ENCODE data around the gene IGSF5. TPM values are rescaled to one million over a fixed set of nuclear protein-coding genes. Genes with fewer than 3 reads are reported as not detected.

IGSF5 gene
- total and polyA plus RNA-seq, 2 of the 4 experiments (the other 2 are of a cell fraction): not detected

- no peak overlapping the region for H3K4me3 ChIP-seq (ENCODE audit: insufficient read depth, low read depth, low read length)
- H2BK5ac ChIP-seq (ENCODE audit: low read depth, low read length, poor library complexity, severe bottlenecking): no peak overlapping the region
- H3K4me1 ChIP-seq (ENCODE audit: control insufficient read depth, insufficient read depth, low read length): no peaks in the 10 kb centered on the region
- H4K91ac ChIP-seq (ENCODE audit: insufficient read depth, low read depth, low read length): no peak overlapping the region
- in situ Hi-C loops (cut with MboI; ENCODE audit: low sequenced_read_pairs): no loop called here
- no peak overlapping the region for H4K5ac ChIP-seq (ENCODE audit: low read depth, low read length)
- H3K9me1 ChIP-seq (ENCODE audit: insufficient read depth, low read length): no peaks in the 10 kb centered on the region
- no peak overlapping the region for H2AK5ac ChIP-seq (ENCODE audit: low read depth, low read length)
- no peak overlapping the region for H3K27ac ChIP-seq (ENCODE audit: insufficient read depth, low read length)
- H3K79me1 ChIP-seq (ENCODE audit: low read depth in 1 of 2, low read length in 2 of 2): no peaks in the 10 kb centered on the region
- intact Hi-C loops (cut with micrococcal nuclease): no loop called here
- no peaks in the 10 kb centered on the region for H3K36me3 ChIP-seq (ENCODE audit: control insufficient read depth, insufficient read depth, low read length)
- H2AK9ac ChIP-seq (replicated peaks; ENCODE audit: low read depth, low read length, poor library complexity): no peak overlapping the region
- dilution Hi-C loops (cut with HindIII; ENCODE audit: low sequenced_read_pairs, unreplicated experiment): no loop called here
- no peak overlapping the region for H3K14ac ChIP-seq (replicated peaks; ENCODE audit: low read depth, low read length)
- H2BK20ac ChIP-seq (ENCODE audit: low read depth, low read length): no peak overlapping the region
- no peak overlapping the region for H2BK120ac ChIP-seq (ENCODE audit: low read depth, low read length)
- H3K9ac ChIP-seq (ENCODE audit: low read depth, low read length): no peak overlapping the region
- no CpG with 5 or more reads among the region's 4 CpGs for WGBS, 2 experiments (ENCODE audit: extremely low coverage in 2 of 2, insufficient read length in 1 of 2)
- H3K18ac ChIP-seq (ENCODE audit: low read depth, low read length): no peak overlapping the region
- no TSS peak for BruUV-seq (replicated peaks)
- H3K27me3 ChIP-seq (ENCODE audit: control insufficient read depth, insufficient read depth, low read length): no peaks in the 10 kb centered on the region
- H3K23ac ChIP-seq (ENCODE audit: low read depth, low read length): no peak overlapping the region
- H3K56ac ChIP-seq (ENCODE audit: extremely low read depth, insufficient read depth, low read length): no peak overlapping the region
- no peak overlapping the region for H4K8ac ChIP-seq (ENCODE audit: low read depth in 2 of 2, low read length in 2 of 2)
- no peak overlapping the region for H3K4ac ChIP-seq (ENCODE audit: low read depth, low read length)
- TF ChIP-seq CHD1 (IDR thresholded peaks at IDR 0.05; ENCODE audit: low read depth, low read length): no peak
- H4K20me1 ChIP-seq (ENCODE audit: insufficient read depth, low read length): no peaks in the 10 kb centered on the region
- DNase-seq (no peak), ATAC-seq (ENCODE audit: low read depth) (no peak)
- H2BK15ac ChIP-seq (ENCODE audit: low read depth, low read length): no peak overlapping the region
- CTCF ChIA-PET: no interaction called here
- H3K9me3 ChIP-seq (ENCODE audit: control insufficient read depth, insufficient read depth, low read length): peaks cover 10% of the 10 kb centered on the region; the same call in 1 of the 2 replicates
- H2AFZ ChIP-seq (replicated peaks; ENCODE audit: low read length, poor library complexity): no peak overlapping the region
- POLR2A ChIA-PET (ENCODE audit: unreplicated experiment): no interaction called here
- H3K4me2 ChIP-seq (ENCODE audit: low read depth, low read length): no peak overlapping the region
These were observed 89.6 kb downstream of the IGSF5 start for GRCh38 chr21:39834543-39834942.

All from IMR-90 (cell line).